H1 (cell line): ENCODE results near the gene CEMIP2. TPM values are rescaled to one million over a fixed set of nuclear protein-coding genes. Genes with fewer than 3 reads are reported as not detected.
A peak's percentile ranks its signal among the peaks of the same experiment; 100 is the strongest.

Experiments
- ASH2L ChIP-seq: fragments of 200-600, 300-600 bp; sonication (generic); IDR thresholded peaks from one replicate; pipeline ENCODE4 v1.7.1; 2017; ENCODE audit warnings: low read length
- CHD7 ChIP-seq: fragments of 300-600 bp; sonication (generic); IDR thresholded peaks from 2 replicates; pipeline ENCODE4 v1.7.1; 2012; ENCODE audit warnings: low read length, moderate library complexity, mild to moderate bottlenecking, inconsistent platforms; ENCODE audit not compliant: insufficient replicate concordance
- EP300 ChIP-seq, 2 experiments: IDR thresholded peaks; 1 replicate in 1 of 2; 2 replicates in 1 of 2; pipeline ENCODE4 v1.6.1; 2011 to 2012; ENCODE audit warnings: low read depth in 2 of 2, low read length in 2 of 2, mild to moderate bottlenecking in 2 of 2, borderline replicate concordance in 1 of 2, inconsistent platforms in 1 of 2, moderate library complexity in 1 of 2
- HDAC2 ChIP-seq, 2 experiments: fragments of 300-600 bp in 1 of 2; sonication (generic) in 1 of 2; IDR thresholded peaks; 2 replicates each; pipeline ENCODE4 v1.6.1; 2011 to 2012; ENCODE audit warnings: low read depth in 2 of 2, low read length in 2 of 2, mild to moderate bottlenecking in 2 of 2, moderate library complexity in 2 of 2, borderline replicate concordance in 1 of 2, inconsistent platforms in 1 of 2
- POU5F1 ChIP-seq: IDR thresholded peaks from 2 replicates; pipeline ENCODE4 v1.6.1; 2011; ENCODE audit warnings: low read depth, mild to moderate bottlenecking, low read length, moderate library complexity
- polyA plus RNA-seq, 7 experiments: library from polyadenylated mRNA; depleted of rRNA in 3 of 7; stranded (reverse) in 5 of 7; unstranded in 2 of 7; fragments of >200 nt in 5 of 7; fragments of 200-250 nt in 2 of 7; gene quantifications; 1 replicate in 5 of 7; 2 replicates in 1 of 7; 4 replicates in 1 of 7; pipeline versions ENCODE4 v1.2.1 to v1.2.3, GENCODE V29; 2011 to 2013; ENCODE audit warnings: missing spikeins in 2 of 7, mixed read lengths in 2 of 7
- total RNA-seq: library from RNA; stranded (reverse); fragmentation: NEBNext Ultra II Directional; extraction: Animal tissue kit (Norgen Biotek cat#: 25700); gene quantifications from 2 replicates; pipeline ENCODE4 v1.2.1, GENCODE V29; 2021

CEMIP2 gene
- total and polyA plus RNA-seq, 2 of the 8 experiments (the other 6 are each of a cell fraction or from before 2014, with no cell fraction given): 25.2 to 52.1 TPM

GRCh38 chr9:71756753-71757152 is 11.6 kb downstream of the CEMIP2 start (continued):
- TF ChIP-seq CHD7: peak; percentile 90
- TF ChIP-seq HDAC2 (IDR thresholded peaks at IDR 0.05; ENCODE audit: borderline replicate concordance in 1 of 2, low read depth in 2 of 2, low read length in 2 of 2): no peak
- peak; percentile 37; the same call in 1 of the 2 replicates for TF ChIP-seq POU5F1
- TF ChIP-seq ASH2L: no peak
- peak in 1 of 2 experiments; percentile 15; a peak in 1 of 3 replicates for TF ChIP-seq EP300 (IDR thresholded peaks at IDR 0.05; ENCODE audit: borderline replicate concordance in 1 of 2, low read depth in 2 of 2, low read length in 2 of 2)
